ENCODE data around the gene GFM2.
"Not testable (repeated sequence)": the region's sequence is repeated elsewhere in the genome, so short reads cannot be mapped to it uniquely, and the experiment has no call there.

Gene GFM2

DNA sequence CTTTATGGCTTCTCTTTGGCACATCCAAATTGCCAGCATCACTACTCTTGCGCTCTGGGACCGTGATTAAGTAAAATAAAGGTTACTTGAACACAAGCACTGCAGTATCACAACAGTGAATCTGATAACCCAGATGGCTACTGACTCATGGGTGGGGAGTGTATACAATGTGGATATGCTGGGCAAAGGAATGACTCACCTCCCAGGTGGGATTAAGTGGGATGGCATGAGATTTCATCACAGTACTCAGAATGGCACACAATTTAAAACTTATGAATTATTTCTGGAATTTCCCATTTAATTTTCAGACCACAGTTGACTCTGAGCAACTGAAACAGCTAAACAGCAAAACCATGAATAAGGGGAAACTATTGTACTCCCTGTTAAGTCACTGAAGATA is 4.3 kb downstream of the GFM2 start:
- peak; percentile 47 for DNase-seq
- no peak overlapping the region for H4K91ac ChIP-seq (ENCODE audit: low read length)

DNA sequence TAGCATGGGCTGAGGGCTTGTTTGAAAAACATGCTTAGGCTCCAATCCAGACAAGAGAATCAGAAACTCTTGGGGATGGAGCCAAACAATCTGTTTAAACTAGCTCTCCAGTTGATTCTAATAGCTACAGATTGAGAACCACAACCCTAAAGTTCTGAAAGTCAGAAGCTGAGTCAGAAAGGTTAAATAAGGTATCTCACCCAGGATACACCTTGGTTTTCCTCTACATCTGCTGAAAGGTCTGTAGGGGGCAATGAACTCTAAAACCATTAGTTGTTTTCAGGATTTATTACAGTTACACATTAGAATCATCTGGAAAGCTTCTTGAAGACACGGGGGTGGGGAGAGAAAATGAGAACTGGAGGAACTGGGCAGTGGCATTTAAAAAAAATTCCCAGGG is 5.7 kb downstream of the GFM2 start:
- Histone ChIP-seq H3K4me3 (ENCODE audit: insufficient read depth in 1 of 2, low read depth in 1 of 2, low read length in 2 of 2) (no peak overlapping the region), H3K36me3 (ENCODE audit: control insufficient read depth in 1 of 2, insufficient read depth in 2 of 2, low read depth in 1 of 2, low read length in 2 of 2) (peaks cover 3 to 57% of the 10 kb centered on the region in 2 experiments), H3K23ac (ENCODE audit: low read length in 2 of 2) (no peak overlapping the region), H3K9me3 (ENCODE audit: control insufficient read depth, low read length) (peaks cover 6% of the 10 kb centered on the region), H3K4me1 (ENCODE audit: control insufficient read depth, insufficient read depth, low read depth, low read length) (peaks cover 9% of the 10 kb centered on the region), H3K27me3 (ENCODE audit: control insufficient read depth in 1 of 2, insufficient read depth in 1 of 2, low read length in 2 of 2) (no peaks in the 10 kb centered on the region), H4K8ac (ENCODE audit: low read length) (no peak overlapping the region), H3K18ac (ENCODE audit: low read depth in 1 of 2, low read length in 2 of 2) (no peak overlapping the region), H3K14ac (ENCODE audit: low read length in 2 of 2) (no peak overlapping the region), H2BK5ac (ENCODE audit: low read depth, low read length, poor library complexity, severe bottlenecking) (no peak overlapping the region), H2BK15ac (ENCODE audit: low read depth, poor library complexity, severe bottlenecking) (no peak overlapping the region), H2AFZ (ENCODE audit: low read depth, low read length) (no peak overlapping the region), H3K27ac (ENCODE audit: low read length, poor library complexity, severe bottlenecking) (no peak overlapping the region), H3K79me1 (replicated peaks; ENCODE audit: low read length, poor library complexity, severe bottlenecking) (peaks cover 25% of the 10 kb centered on the region), H4K91ac (ENCODE audit: low read length) (no peak overlapping the region), H3K4me2 (ENCODE audit: low read length, poor library complexity, severe bottlenecking) (no peak overlapping the region), H3K4ac (ENCODE audit: low read depth in 1 of 2, low read length in 2 of 2) (no peak overlapping the region), H2BK120ac (ENCODE audit: low read depth, low read length) (no peak overlapping the region), H2BK12ac (ENCODE audit: low read length in 2 of 2) (no peak overlapping the region), H3K9ac (ENCODE audit: low read length) (no peak overlapping the region), H2AK5ac (ENCODE audit: low read length, severe bottlenecking) (no peak overlapping the region)
- 100% methylated on average over 1 of the region's 1 CpG for WGBS
- DNase-seq: no peak

More for the DNA sequence above, 4.3 kb downstream of the GFM2 start:
- H3K4me1 ChIP-seq (ENCODE audit: control insufficient read depth, insufficient read depth, low read depth, low read length): peaks cover 9% of the 10 kb centered on the region
- peaks cover under 1 to 44% of the 10 kb centered on the region in 2 experiments for H3K36me3 ChIP-seq (ENCODE audit: control insufficient read depth in 1 of 2, insufficient read depth in 2 of 2, low read depth in 1 of 2, low read length in 2 of 2)
- no peak overlapping the region for H2AFZ ChIP-seq (ENCODE audit: low read depth, low read length)
- H2BK15ac ChIP-seq (ENCODE audit: low read depth, poor library complexity, severe bottlenecking): no peak overlapping the region
- H3K27me3 ChIP-seq (ENCODE audit: control insufficient read depth in 1 of 2, insufficient read depth in 1 of 2, low read length in 2 of 2): no peaks in the 10 kb centered on the region
- H3K9me3 ChIP-seq (ENCODE audit: control insufficient read depth, low read length): no peaks in the 10 kb centered on the region
- peaks cover 21% of the 10 kb centered on the region for H3K79me1 ChIP-seq (replicated peaks; ENCODE audit: low read length, poor library complexity, severe bottlenecking)
- H3K27ac ChIP-seq (ENCODE audit: low read length, poor library complexity, severe bottlenecking): no peak overlapping the region
- no CpG with 5 or more reads among the region's 2 CpGs for WGBS
- H2BK120ac ChIP-seq (ENCODE audit: low read depth, low read length): no peak overlapping the region
- no peak overlapping the region for H2BK12ac ChIP-seq (ENCODE audit: low read length in 2 of 2)
- H4K8ac ChIP-seq (ENCODE audit: low read length): no peak overlapping the region
- H3K23ac ChIP-seq (ENCODE audit: low read length in 2 of 2): no peak overlapping the region
- no peak overlapping the region for H3K4me2 ChIP-seq (ENCODE audit: low read length, poor library complexity, severe bottlenecking)
- no peak overlapping the region for H3K4me3 ChIP-seq (ENCODE audit: insufficient read depth in 1 of 2, low read depth in 1 of 2, low read length in 2 of 2)
- H2BK5ac ChIP-seq (ENCODE audit: low read depth, low read length, poor library complexity, severe bottlenecking): peak overlapping the region; percentile 73
- H3K4ac ChIP-seq (ENCODE audit: low read depth in 1 of 2, low read length in 2 of 2): no peak overlapping the region
- H2AK5ac ChIP-seq (ENCODE audit: low read length, severe bottlenecking): no peak overlapping the region
- peak overlapping the region; percentile 52 for H3K9ac ChIP-seq (ENCODE audit: low read length)
- H3K14ac ChIP-seq (ENCODE audit: low read length in 2 of 2): no peak overlapping the region
- no peak overlapping the region for H3K18ac ChIP-seq (ENCODE audit: low read depth in 1 of 2, low read length in 2 of 2)

DNA sequence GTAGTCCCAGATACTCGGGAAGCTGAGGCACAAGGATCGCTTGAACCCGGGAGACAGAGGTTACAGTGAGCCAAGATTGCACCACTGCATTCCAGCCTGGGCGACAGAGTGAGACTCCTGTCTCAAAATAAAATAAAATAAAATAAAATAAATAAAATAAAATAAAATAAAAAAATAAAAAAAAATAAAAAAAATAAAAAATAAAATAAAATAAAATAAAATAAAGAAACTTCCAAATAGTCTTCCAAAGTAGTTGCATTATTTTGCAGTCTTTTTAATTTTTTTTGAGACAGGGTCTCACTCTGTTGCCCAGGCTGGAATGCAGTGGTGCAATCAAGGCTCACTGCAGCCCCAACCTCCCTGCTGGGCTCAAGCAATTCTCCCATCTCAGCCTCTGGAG is 18.2 kb downstream of the GFM2 start:
- not testable (repeated sequence) for H3K79me1 ChIP-seq (replicated peaks; ENCODE audit: low read length, poor library complexity, severe bottlenecking); H3K4ac ChIP-seq (ENCODE audit: low read depth in 1 of 2, low read length in 2 of 2); H2BK12ac ChIP-seq (ENCODE audit: low read length in 2 of 2); H3K9me3 ChIP-seq (ENCODE audit: control insufficient read depth, low read length); H2BK15ac ChIP-seq (ENCODE audit: low read depth, poor library complexity, severe bottlenecking); H3K9ac ChIP-seq (ENCODE audit: low read length); H2AFZ ChIP-seq (ENCODE audit: low read depth, low read length); H2BK5ac ChIP-seq (ENCODE audit: low read depth, low read length, poor library complexity, severe bottlenecking); H3K4me3 ChIP-seq (ENCODE audit: insufficient read depth in 1 of 2, low read depth in 1 of 2, low read length in 2 of 2); H3K18ac ChIP-seq (ENCODE audit: low read depth in 1 of 2, low read length in 2 of 2); H4K8ac ChIP-seq (ENCODE audit: low read length); H2AK5ac ChIP-seq (ENCODE audit: low read length, severe bottlenecking); DNase-seq; H4K91ac ChIP-seq (ENCODE audit: low read length); H2BK120ac ChIP-seq (ENCODE audit: low read depth, low read length); H3K23ac ChIP-seq (ENCODE audit: low read length in 2 of 2); H3K4me1 ChIP-seq (ENCODE audit: control insufficient read depth, insufficient read depth, low read depth, low read length); H3K4me2 ChIP-seq (ENCODE audit: low read length, poor library complexity, severe bottlenecking); H3K27ac ChIP-seq (ENCODE audit: low read length, poor library complexity, severe bottlenecking); H3K14ac ChIP-seq (ENCODE audit: low read length in 2 of 2); H3K27me3 ChIP-seq (ENCODE audit: control insufficient read depth in 1 of 2, insufficient read depth in 1 of 2, low read length in 2 of 2)
- H3K36me3 ChIP-seq (ENCODE audit: control insufficient read depth in 1 of 2, insufficient read depth in 2 of 2, low read depth in 1 of 2, low read length in 2 of 2): peaks cover 6 to 81% of the 10 kb centered on the region in 2 experiments
- 100% methylated on average over 3 of the region's 4 CpGs for WGBS

DNA sequence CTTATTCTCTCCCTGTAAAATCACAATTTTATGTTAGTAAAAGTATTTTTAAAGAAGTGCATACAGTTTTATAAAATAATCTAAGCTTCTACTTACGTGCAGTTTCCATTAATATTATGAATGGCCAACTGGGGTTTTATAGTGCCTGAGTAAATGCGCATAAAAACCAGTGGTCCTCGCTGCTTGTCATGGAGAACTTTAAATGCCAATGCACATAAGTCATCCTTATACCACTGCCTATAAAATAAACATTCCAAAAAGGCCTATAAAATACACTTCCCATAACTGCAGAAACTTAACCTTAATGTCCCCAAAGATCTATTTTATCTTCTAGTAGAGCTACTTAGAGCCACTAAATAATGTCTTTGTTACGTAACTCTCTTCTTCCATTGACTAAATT is 28.5 kb downstream of the GFM2 start:
- no peaks in the 10 kb centered on the region for H3K4me1 ChIP-seq (ENCODE audit: control insufficient read depth, insufficient read depth, low read depth, low read length)
- H3K4me2 ChIP-seq (ENCODE audit: low read length, poor library complexity, severe bottlenecking): no peak overlapping the region
- peaks cover 3 to 91% of the 10 kb centered on the region in 2 experiments for H3K36me3 ChIP-seq (ENCODE audit: control insufficient read depth in 1 of 2, insufficient read depth in 2 of 2, low read depth in 1 of 2, low read length in 2 of 2)
- no peak overlapping the region for H3K14ac ChIP-seq (ENCODE audit: low read length in 2 of 2)
- H2BK12ac ChIP-seq (ENCODE audit: low read length in 2 of 2): no peak overlapping the region
- no peak overlapping the region for H3K23ac ChIP-seq (ENCODE audit: low read length in 2 of 2)
- no peak overlapping the region for H2AFZ ChIP-seq (ENCODE audit: low read depth, low read length)
- no peaks in the 10 kb centered on the region for H3K9me3 ChIP-seq (ENCODE audit: control insufficient read depth, low read length)
- no peak overlapping the region for H3K4me3 ChIP-seq (ENCODE audit: insufficient read depth in 1 of 2, low read depth in 1 of 2, low read length in 2 of 2)
- no peak for DNase-seq
- H3K27ac ChIP-seq (ENCODE audit: low read length, poor library complexity, severe bottlenecking): no peak overlapping the region
- no peak overlapping the region for H2BK120ac ChIP-seq (ENCODE audit: low read depth, low read length)
- H2AK5ac ChIP-seq (ENCODE audit: low read length, severe bottlenecking): no peak overlapping the region
- no peak overlapping the region for H2BK15ac ChIP-seq (ENCODE audit: low read depth, poor library complexity, severe bottlenecking)
- H3K79me1 ChIP-seq (replicated peaks; ENCODE audit: low read length, poor library complexity, severe bottlenecking): no peaks in the 10 kb centered on the region
- no peaks in the 10 kb centered on the region for H3K27me3 ChIP-seq (ENCODE audit: control insufficient read depth in 1 of 2, insufficient read depth in 1 of 2, low read length in 2 of 2)
- no peak overlapping the region for H4K8ac ChIP-seq (ENCODE audit: low read length)
- 94% methylated on average over 4 of the region's 4 CpGs for WGBS
- no peak overlapping the region for H3K18ac ChIP-seq (ENCODE audit: low read depth in 1 of 2, low read length in 2 of 2)
- no peak overlapping the region for H4K91ac ChIP-seq (ENCODE audit: low read length)
- H3K9ac ChIP-seq (ENCODE audit: low read length): no peak overlapping the region
- H2BK5ac ChIP-seq (ENCODE audit: low read depth, low read length, poor library complexity, severe bottlenecking): no peak overlapping the region
- H3K4ac ChIP-seq (ENCODE audit: low read depth in 1 of 2, low read length in 2 of 2): no peak overlapping the region

All from mesenchymal stem cell (in vitro differentiated cells and primary cell).